Activated naive CD8-positive, alpha-beta T cell treated with anti-CD3 and anti-CD28 coated beads for 36 hours (primary cell): ENCODE results near the gene STX11. TPM values are rescaled to one million over a fixed set of nuclear protein-coding genes. Genes with fewer than 3 reads are reported as not detected.
A peak's percentile ranks its signal among the peaks of the same experiment; 100 is the strongest.

Experiments
- DNase-seq: peaks from one replicate; pipeline ENCODE4 v3.0.0; 2021
- H3K27ac Mint-ChIP-seq: one replicate; pipeline ENCODE4 v1.8.0; 2022; ENCODE audit warnings: mild to moderate bottlenecking, moderate library complexity, mixed read lengths
- H3K27me3 Mint-ChIP-seq: one replicate; pipeline ENCODE4 v1.8.0; 2022; ENCODE audit warnings: mild to moderate bottlenecking, mixed read lengths
- H3K36me3 Mint-ChIP-seq: one replicate; pipeline ENCODE4 v1.8.0; 2021; ENCODE audit warnings: mild to moderate bottlenecking, mixed read lengths
- H3K4me1 Mint-ChIP-seq: one replicate; pipeline ENCODE4 v1.8.0; 2021; ENCODE audit warnings: mixed read lengths
- H3K4me3 Mint-ChIP-seq: one replicate; pipeline ENCODE4 v1.8.0; 2022; ENCODE audit warnings: mild to moderate bottlenecking, moderate library complexity, mixed read lengths
- H3K9me3 Mint-ChIP-seq: one replicate; pipeline ENCODE4 v1.8.0; 2022; ENCODE audit warnings: mixed read lengths
- total RNA-seq, 2 experiments: library from RNA; stranded (reverse); gene quantifications; one replicate each; pipeline ENCODE4 v1.2.3, GENCODE V29; 2021

STX11 gene
- total RNA-seq, 2 experiments from 2014 or later, result 38.5 to 39.0 TPM

DNA sequence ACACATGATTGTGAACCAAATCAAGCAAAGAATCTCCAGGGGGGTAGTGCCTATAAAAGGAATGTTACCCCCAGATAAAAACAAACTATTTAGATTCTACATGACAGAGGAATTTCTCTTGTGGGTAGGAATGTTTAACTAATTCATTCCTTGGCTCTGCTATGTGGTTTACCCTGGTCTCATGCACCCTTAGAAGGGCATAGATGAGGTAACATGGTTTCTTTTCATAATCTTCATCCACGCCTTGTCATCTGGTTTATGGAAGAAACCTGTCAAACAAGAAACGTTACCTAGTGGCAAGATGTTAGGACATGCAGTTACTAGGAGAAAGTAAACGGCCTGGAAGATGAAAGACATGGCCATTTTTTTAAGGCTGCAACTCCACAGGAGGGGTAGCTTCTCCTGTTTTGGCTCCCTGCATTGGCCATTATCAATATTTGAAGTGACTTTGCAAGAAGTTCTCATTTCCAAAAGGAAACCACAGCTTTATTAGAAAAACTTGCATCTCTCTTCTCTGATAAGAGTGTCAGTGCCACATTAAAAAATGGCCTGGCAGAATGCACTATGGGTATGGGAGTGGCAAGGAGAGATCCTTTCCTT, 45.5 kb downstream of the STX11 start:
- Mint-ChIP-seq H3K4me3 (no peak overlapping the region), H3K27ac (no peak overlapping the region), H3K9me3 (peaks cover 11% of the 10 kb centered on the region), H3K36me3 (peaks cover 4% of the 10 kb centered on the region), H3K4me1 (peaks cover 10% of the 10 kb centered on the region), H3K27me3 (no peaks in the 10 kb centered on the region)
- DNase-seq, result no peak

DNA sequence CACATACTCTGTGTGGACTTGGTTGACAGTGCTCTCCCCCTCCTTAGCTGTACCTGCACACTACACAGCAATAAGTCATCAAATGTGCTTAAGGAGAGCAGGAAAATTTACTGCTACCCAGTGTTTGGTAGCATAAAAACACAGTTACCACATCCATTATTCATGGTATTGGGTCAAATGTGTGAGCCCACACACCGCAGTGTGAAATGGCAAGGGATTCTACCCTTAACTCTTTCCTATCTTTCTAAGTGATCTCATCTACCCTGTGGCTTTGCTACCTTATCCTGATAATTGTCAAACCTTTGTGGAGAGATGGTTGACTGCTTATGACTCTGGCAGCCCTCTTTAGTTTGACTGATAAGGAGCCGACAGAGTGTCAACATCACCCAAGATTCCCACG, 47.6 kb downstream of the STX11 start:
- H3K4me1 Mint-ChIP-seq, result peaks cover 10% of the 10 kb centered on the region
- H3K36me3 Mint-ChIP-seq, result peaks cover 4% of the 10 kb centered on the region
- H3K27me3 Mint-ChIP-seq, result no peaks in the 10 kb centered on the region
- H3K9me3 Mint-ChIP-seq, result peaks cover 23% of the 10 kb centered on the region
- H3K27ac Mint-ChIP-seq, result no peak overlapping the region
- no peak overlapping the region for H3K4me3 Mint-ChIP-seq
- DNase-seq, result no peak

GRCh38 chr6:144202879-144203468, 52.7 kb downstream of the STX11 start:
- Mint-ChIP-seq H3K4me1 (peaks cover 5% of the 10 kb centered on the region), H3K4me3 (no peak overlapping the region), H3K9me3 (peaks cover 40% of the 10 kb centered on the region), H3K27me3 (peaks cover 5% of the 10 kb centered on the region), H3K36me3 (peaks cover 4% of the 10 kb centered on the region), H3K27ac (no peak overlapping the region)
- DNase-seq, result no peak

- no peak overlapping the region for H3K27ac Mint-ChIP-seq
- no peaks in the 10 kb centered on the region for H3K36me3 Mint-ChIP-seq
- H3K9me3 Mint-ChIP-seq, result peaks cover 8% of the 10 kb centered on the region
- H3K4me3 Mint-ChIP-seq, result no peak overlapping the region
- H3K4me1 Mint-ChIP-seq, result peaks cover 11% of the 10 kb centered on the region
- no peak for DNase-seq
- H3K27me3 Mint-ChIP-seq, result peaks cover 14% of the 10 kb centered on the region
These were observed 60.8 kb downstream of the STX11 start for GRCh38 chr6:144211160-144211559.

DNA sequence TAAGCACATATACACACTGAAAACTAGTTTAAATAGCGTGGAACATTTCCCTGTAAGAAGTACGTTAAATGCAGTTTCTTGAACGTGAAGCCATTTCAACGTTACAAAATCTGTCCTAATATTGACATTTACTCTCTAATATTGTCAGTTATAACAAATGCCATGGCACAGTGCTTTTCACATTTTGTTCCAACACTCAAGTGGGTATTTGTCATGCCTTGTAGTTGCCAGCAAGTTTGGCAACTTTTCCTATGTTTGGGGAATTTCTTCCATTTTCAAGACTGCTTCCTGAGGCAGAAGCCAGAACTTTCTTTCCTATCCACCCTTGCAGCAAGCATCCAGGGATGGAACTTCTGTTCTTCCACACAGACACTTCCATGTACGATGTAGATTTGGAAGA, 63.0 kb downstream of the STX11 start:
- Mint-ChIP-seq H3K9me3 (peaks cover 8% of the 10 kb centered on the region), H3K4me1 (peaks cover 30% of the 10 kb centered on the region), H3K27ac (no peak overlapping the region), H3K4me3 (no peak overlapping the region), H3K36me3 (peaks cover 2% of the 10 kb centered on the region), H3K27me3 (peaks cover 14% of the 10 kb centered on the region)
- no peak for DNase-seq

DNA sequence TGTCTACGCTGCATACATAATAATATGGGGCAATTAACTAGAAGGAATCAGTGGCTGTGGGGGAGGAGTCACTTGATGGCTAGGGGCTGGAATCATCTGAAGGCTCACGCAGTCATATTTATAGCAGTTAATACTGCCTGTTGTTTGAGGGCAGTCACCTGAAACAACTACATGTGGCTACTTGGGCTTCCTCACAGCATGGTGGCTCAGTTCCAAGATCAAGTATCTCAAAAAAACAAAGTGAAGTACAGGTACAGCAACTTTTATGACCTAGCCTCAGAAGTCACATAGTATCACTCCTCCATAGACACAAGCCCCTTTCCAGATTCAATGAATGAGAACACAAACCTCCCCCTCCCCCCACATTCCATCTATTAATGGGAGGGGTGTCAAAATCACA, 63.7 kb downstream of the STX11 start:
- Mint-ChIP-seq H3K9me3 (peaks cover 8% of the 10 kb centered on the region), H3K36me3 (peaks cover 2% of the 10 kb centered on the region), H3K4me1 (peaks cover 33% of the 10 kb centered on the region), H3K4me3 (no peak overlapping the region), H3K27ac (no peak overlapping the region), H3K27me3 (peaks cover 14% of the 10 kb centered on the region)
- no peak for DNase-seq

GRCh38 chr6:144214622-144215401, 64.5 kb downstream of the STX11 start:
- H3K4me3 Mint-ChIP-seq, result peak overlapping the region; percentile 81
- H3K36me3 Mint-ChIP-seq, result peaks cover 2% of the 10 kb centered on the region
- H3K27me3 Mint-ChIP-seq, result peaks cover 10% of the 10 kb centered on the region
- H3K27ac Mint-ChIP-seq, result peak overlapping the region; percentile 99
- DNase-seq, result no peak
- H3K4me1 Mint-ChIP-seq, result peaks cover 33% of the 10 kb centered on the region
- H3K9me3 Mint-ChIP-seq, result peaks cover 8% of the 10 kb centered on the region

GRCh38 chr6:144215402-144215931, 65.2 kb downstream of the STX11 start:
- Mint-ChIP-seq H3K27me3 (peaks cover 10% of the 10 kb centered on the region), H3K27ac (peak overlapping the region; percentile 99), H3K36me3 (peaks cover 2% of the 10 kb centered on the region), H3K4me1 (peaks cover 33% of the 10 kb centered on the region), H3K4me3 (peak overlapping the region; percentile 81), H3K9me3 (peaks cover 8% of the 10 kb centered on the region)
- DNase-seq, result peak; percentile 16

DNA sequence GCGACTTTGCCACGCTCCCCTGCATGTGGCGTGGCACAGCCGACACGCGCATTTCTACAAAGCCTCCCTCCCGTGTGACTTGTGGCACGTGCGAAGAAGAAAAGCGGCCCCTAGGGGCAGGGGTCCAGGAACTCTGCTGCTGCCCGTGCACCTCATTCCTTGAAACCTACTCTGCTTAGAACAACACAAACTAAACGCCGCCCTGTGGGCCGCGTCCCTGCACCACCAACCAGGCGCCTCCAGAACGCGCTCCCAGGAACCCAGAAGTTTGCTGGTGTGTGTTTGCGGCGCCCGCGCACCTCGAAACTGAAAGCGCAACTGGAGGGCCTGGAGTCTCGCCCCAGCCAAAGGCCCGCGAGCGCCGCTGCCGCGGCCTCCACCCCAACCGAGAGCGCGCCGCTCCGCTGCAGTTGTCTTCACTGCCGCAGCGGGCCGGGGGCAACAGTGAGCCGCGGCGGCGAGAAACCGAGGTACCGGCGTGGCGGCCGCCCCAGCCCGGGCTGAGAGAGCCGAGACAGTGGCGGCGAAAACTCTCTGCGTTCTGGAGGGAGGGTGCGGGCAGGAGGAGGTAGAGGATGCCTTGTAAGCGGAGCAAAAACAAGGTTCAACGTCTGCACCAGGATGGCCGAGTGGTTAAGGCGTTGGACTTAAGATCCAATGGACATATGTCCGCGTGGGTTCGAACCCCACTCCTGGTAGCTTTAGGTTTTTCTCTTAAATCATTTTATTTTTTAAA, 65.8 kb downstream of the STX11 start:
- Mint-ChIP-seq H3K9me3 (peaks cover 8% of the 10 kb centered on the region), H3K4me3 (peak overlapping the region; percentile 81)

DNA sequence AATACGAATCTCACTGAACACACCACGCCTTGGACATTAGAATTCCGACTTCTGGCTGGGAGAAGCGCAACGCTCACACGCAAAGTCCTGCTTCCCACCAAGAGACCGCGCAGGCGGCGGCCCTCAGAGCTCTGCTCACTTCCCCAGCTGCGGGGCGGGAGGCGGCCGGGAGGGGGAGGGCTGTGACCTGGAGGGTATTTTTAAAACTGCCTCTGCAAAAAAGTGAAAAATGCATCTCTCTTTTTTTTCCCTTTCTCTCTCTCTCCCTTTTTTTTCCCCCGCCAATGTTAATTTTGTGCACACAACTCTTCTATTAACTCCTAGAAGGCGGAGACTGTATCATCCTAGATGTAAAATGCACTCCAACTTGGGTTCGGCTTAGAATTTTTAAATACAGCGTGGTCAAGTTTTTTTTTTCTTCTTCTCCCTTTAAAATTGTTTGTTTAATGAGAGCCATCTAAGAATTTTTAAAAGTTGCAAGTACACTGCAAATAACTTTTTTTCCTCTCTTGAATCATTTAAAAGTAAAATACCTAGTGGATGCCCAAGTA, 66.4 kb downstream of the STX11 start:
- peak overlapping the region; percentile 99 for H3K27ac Mint-ChIP-seq
- H3K9me3 Mint-ChIP-seq, result peaks cover 8% of the 10 kb centered on the region
- H3K27me3 Mint-ChIP-seq, result peaks cover 6% of the 10 kb centered on the region
- peaks cover 33% of the 10 kb centered on the region for H3K4me1 Mint-ChIP-seq
- DNase-seq, result peak; percentile 74
- peaks cover 2% of the 10 kb centered on the region for H3K36me3 Mint-ChIP-seq
- peak overlapping the region; percentile 81 for H3K4me3 Mint-ChIP-seq

More for the DNA sequence above, 65.8 kb downstream of the STX11 start:
- DNase-seq, result peak; percentile 93
- Mint-ChIP-seq H3K4me1 (peaks cover 33% of the 10 kb centered on the region), H3K27me3 (peaks cover 9% of the 10 kb centered on the region), H3K36me3 (peaks cover 2% of the 10 kb centered on the region), H3K27ac (peak overlapping the region; percentile 99)

- peaks cover 33% of the 10 kb centered on the region for H3K4me1 Mint-ChIP-seq
- H3K36me3 Mint-ChIP-seq, result peaks cover 2% of the 10 kb centered on the region
- H3K4me3 Mint-ChIP-seq, result peak overlapping the region; percentile 81
- H3K27ac Mint-ChIP-seq, result peak overlapping the region; percentile 99
- H3K27me3 Mint-ChIP-seq, result peaks cover 6% of the 10 kb centered on the region
- H3K9me3 Mint-ChIP-seq, result peaks cover 8% of the 10 kb centered on the region
- no peak for DNase-seq
These were observed 66.9 kb downstream of the STX11 start for GRCh38 chr6:144217264-144217663.

DNA sequence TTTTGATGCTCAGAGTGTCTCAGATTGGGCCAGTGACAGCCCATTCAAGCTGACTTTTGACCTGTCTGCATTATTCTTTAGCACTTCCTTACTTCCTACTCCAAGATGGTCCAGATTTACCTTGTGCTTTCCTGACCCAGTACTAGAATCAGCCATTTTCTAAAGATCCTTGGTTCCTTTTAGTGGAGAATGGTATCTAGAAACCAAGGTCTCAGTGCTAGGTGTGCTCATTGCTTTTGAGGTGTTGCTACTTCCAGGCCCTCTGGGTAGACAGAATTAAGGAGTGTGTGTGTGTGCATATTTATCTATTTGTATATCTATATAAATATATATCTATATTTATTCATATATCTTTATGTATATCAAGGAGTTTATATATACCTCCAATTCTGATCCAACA, 67.5 kb downstream of the STX11 start:
- peaks cover 2% of the 10 kb centered on the region for H3K36me3 Mint-ChIP-seq
- H3K27ac Mint-ChIP-seq, result peak overlapping the region; percentile 6
- DNase-seq, result no peak
- peaks cover 33% of the 10 kb centered on the region for H3K4me1 Mint-ChIP-seq
- peaks cover 8% of the 10 kb centered on the region for H3K9me3 Mint-ChIP-seq
- no peak overlapping the region for H3K4me3 Mint-ChIP-seq
- peaks cover 6% of the 10 kb centered on the region for H3K27me3 Mint-ChIP-seq

DNA sequence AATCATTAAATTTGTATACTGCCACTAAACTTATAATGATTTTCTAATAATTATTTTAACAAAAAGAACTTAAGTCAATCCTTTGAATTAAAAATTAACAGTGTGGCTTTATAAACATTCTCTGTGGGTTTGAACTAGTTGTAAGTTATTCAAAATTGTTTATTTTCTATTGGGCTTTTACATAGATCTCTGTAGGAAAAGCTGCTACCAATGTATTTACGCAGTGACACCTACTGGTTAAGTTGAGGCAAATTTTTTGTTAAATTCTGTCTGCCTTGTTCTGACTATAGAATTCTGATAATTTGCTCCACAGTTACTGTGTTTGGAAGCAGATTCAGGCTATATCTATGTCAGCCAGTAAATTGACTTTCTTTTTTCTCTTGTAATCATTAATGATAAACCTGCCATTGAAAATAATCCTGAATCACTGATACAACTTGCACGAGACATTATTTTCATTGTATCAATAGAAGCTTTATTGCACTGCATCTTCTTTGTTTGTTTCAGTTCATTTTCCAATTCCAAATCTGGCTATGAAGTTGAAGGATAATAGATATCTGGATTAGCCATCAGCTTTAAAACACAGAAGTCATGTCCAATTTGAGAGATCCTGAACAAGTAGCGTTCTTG, 68.9 kb downstream of the STX11 start:
- peaks cover 33% of the 10 kb centered on the region for H3K4me1 Mint-ChIP-seq
- no peak overlapping the region for H3K4me3 Mint-ChIP-seq
- no peak for DNase-seq
- H3K27ac Mint-ChIP-seq, result no peak overlapping the region
- peaks cover 2% of the 10 kb centered on the region for H3K36me3 Mint-ChIP-seq
- peaks cover 3% of the 10 kb centered on the region for H3K9me3 Mint-ChIP-seq
- peaks cover 6% of the 10 kb centered on the region for H3K27me3 Mint-ChIP-seq
